NCI-H1105 (cell line): Measurements from ENCODE around the gene IFI30.
A peak's percentile ranks its signal among the peaks of the same experiment; 100 is the strongest.

Experiments
- DNase-seq: peaks from one replicate; lab custom pipeline; 2025; lab: John Stamatoyannopoulos, UW

IFI30 gene

DNA sequence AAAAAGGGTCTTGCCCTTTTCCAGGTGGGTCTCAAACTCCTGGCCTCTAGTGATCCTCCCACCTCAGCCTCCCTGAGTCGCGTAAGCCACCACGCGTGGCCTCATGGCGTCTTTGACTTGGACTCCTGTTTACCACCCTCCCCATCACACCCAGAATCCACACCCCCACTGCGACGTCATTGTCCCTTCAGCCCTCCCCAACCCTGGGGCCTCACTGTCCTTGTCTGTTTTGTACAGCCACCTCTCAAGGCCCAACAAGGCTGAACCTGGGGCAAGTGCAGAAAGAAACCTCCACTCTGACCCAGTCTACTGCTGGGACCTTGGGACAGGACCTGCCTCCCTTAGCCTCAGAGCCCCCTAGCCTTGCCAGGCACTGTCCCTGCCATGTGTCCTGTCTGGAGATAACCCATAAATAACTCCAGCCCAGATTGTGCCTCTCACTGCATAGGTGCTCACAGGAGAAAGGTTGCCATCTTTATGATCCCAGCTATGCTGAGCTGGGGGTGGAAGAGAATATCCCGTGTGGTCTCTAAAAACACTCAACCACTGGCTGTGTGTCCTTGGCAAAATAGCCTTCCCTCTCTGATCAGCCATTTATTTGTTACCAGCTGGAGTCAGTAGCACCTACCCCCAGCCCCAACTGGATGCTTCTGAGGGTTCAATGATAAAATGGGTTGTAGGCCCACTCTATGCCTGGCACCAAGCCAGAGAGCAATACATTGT, 1.8 kb upstream of the IFI30 start:
- DNase-seq, result no peak

DNA sequence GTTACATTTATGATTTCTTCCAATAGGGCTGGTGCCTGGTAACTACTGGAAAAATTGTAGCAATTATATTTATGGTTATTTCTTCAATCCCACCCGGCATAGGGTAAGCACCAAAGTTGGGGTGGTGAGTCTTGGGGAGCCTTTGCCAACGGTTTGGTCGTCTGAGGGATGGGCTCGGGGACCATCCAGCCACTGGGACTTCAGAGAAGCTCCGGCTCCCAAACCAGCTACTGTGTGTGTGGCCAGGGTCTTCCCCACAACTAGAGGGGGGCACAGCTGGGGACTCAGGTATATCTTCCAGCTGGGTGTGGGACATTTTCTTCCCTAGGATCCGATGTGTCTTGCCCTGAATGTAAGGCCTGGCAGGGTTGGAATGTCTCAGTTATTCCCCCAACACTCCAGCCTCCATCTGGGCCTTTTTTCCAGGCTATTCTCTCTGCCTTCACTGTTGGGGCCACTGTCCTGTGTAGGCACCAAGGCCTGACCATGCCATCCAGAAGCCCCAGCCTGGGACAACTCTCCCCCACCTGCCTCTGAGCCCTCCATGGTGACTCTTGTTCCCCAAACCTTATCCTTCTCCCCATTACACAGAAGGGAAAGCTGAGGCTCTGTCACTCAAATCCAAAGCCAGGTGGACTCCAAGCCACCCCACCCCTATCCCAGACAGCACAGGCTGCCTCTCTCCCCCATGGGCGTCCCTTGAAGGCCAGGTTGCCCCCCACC, 1.1 kb upstream of the IFI30 start:
- no peak for DNase-seq

DNA sequence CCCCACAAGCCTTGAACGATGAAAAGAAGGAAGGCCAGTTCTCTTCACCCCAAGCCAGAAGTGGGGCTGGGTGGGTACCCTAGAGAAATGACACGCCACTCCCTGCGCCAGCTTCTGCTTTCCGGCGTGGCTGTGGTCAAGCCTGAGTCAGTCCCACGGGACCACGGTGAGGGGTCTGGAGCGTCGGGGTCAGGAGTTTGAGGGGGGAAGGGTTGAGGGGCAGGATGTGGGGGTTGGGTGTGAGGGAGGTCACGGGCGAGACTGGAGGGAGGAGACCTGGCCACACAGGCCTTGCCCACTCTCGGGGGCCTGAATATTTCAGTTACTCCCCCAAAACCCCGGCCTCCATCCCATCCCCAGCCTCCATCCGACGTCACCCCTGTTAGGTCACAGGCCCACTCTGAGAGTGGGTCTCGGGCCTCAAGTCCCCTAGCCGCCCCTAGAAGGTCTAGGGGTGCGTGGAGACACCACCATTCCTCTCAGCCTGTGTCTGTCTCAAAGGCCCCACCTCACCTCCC, 500 bp upstream of the IFI30 start:
- DNase-seq, result no peak

DNA sequence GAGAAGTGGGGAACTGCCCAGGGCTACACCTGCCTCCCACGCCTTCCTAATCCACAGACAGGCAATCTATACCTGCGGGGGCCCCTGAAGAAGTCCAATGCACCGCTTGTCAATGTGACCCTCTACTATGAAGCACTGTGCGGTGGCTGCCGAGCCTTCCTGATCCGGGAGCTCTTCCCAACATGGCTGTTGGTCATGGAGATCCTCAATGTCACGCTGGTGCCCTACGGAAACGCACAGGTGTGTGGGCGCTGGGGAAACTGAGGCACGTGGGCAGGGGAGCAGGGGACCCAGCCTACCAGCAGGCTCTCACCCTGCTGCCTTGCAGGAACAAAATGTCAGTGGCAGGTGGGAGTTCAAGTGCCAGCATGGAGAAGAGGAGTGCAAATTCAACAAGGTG, 1.4 kb downstream of the IFI30 start:
- no peak for DNase-seq

DNA sequence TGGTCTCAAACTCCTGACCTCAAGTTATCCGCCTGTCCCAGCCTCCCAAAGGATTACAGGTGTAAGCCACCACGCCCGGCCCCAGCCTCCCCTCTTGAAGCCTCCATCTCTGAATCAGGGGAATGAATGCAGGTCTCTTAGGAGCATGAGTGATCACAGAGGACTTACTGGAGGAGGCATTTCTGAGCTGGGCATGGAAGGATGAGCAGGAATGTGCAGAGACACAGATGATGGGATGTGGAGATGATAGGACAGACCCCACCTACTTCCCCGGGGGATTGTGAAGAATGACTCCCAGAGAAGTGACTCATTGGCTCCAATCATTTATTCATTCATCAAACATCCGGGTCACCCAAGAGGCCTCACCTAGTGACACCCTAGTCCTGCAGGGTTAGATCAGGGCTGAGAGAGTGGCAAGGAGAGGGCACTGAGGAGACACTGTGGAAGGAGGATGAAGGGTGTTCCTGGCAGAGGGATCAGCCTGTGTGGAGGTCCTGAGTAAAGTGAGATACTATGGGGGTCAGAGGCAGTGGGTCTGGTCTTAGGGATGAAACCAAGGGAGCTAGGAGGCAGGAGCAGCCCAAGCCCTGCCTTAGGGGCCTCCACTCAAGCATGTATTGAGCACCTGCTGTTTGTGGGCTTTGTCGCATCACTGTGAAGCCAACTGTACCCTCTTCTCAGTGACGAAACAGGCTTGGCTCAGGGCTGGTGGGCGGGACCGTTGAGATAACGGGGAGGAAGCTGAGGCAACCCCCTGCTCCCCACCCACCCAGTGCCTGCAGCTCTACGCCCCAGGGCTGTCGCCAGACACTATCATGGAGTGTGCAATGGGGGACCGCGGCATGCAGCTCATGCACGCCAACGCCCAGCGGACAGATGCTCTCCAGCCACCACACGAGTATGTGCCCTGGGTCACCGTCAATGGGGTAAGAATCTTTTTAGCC, 3.0 kb downstream of the IFI30 start:
- DNase-seq, result no peak

DNA sequence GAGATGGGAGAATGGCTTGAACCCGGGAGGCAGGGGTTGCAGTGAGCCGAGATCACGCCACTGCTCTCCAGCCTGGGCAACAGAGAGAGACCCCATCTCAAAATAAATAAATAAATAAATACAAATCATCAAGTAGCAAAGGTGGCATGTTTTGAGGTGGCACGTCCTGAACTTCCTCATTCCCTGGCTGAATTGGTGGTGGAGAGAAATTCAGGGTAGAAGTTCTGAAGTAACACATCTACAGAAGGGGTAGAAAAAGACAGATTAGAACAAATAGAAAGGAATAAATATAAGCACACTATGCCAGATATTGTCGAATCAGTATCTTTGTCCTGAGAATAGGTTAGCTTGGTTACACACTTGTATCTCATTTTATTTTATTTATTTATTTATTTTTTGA, 6.3 kb downstream of the IFI30 start:
- DNase-seq, result no peak

DNA sequence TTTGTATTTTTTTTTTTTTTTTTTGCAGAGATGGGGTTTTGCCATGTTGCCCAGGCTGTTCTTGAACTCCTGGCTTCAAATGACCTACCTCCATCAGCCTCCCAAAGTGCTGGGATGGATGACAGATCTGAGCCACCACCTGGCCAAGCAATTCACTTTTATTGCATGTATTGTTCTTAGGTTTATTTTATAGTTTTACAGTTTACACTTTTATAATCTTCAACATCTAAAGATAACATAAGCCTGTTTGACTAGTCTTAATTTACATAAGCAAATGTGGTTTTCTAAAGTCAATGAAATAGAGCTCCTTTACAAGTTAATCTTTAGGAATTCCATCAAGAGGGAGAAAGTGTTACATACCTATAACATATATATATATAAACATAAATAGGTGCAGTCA, 9.9 kb downstream of the IFI30 start:
- DNase-seq, result no peak

DNA sequence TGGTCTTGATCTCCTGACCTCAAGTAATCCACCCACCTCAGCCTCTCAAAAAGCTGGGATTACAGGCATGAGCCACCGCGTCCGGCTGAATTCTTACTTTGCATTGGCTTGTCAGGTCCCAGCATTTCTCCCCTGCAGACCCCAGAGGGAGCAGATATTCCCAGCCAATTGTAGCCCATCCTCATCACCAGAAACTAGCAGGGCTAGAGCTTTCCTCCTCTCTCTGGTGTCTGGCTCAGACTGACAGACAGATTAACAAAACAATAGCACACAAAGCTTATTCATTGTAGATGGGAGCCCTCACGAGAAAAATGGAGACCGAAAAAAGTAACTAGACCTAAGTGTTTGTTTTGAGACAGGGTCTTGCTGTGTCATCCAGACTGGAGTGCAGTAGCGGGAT, 11.9 kb downstream of the IFI30 start:
- no peak for DNase-seq

DNA sequence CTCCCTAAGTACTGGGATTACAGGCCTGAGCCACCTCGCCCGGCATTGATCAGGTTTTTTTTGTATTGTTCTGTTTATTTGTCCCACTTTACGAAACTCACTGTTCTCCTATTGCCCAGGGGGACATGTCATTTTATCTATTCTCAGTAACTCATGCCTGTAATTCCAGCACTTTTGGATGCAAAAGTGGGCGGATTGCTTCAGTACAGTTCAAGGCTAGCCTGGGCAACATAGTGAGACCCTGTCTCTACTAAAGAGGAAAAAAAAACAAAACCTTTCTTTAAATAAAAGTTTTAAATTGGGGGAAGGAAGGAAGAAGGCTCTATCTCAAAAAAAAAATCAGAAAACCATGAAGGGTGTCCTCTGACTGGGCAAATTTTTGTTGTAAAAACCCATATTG, 16.7 kb downstream of the IFI30 start:
- DNase-seq, result no peak

DNA sequence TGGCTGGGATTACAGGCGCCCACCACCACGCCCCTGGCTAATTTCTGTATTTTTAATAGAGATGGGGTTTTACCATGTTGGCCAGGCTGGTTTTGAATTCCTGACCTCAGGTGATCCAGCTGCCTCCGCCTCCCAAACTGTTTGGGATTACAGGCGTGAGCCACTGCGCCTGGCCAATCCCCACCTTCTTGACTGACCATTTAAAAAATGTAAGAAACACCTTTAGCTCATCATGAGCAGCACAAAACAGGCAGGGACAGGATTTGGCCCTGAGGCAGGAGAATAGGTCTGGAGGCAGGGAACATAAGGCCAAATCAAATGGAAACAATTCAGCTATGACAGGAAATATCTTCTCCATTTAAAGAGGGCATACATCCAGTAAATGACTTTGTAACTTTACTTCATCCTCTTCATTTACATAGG, 18.0 kb downstream of the IFI30 start:
- DNase-seq, result no peak

DNA sequence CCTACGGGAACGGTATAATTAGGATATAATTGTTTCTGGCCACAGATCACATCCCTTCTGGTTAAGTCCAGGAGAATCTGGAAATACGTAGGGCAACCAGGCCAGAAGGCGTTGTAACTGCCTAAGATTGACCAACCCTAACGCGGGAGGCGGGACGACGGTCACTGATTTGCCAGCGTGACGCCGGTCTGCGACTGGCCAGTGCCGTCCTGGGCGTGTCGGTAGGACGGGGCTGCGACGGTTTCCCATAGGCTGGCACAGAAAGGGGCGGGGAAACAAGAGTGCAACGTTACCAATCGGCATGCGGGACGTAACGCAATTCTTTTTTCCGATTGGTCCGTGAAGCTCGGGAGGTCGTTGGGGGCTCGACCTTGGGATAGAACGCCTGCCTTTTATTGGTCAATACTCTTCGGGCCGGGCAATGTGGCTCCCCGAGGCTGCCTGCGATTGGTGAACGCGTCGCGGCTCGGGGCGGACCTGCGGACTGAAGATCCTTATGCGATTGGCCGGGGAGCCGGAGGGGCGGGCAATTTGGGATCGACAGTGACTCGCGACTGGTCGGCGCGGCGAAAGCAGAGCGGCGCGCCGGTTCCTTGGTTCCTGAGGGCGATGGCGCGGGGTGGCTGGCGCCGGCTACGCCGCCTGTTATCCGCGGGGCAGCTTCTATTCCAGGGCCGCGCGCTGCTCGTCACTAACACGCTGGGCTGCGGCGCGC, 19.2 kb downstream of the IFI30 start, which contains the start of gene MPV17L2:
TSS of gene MPV17L2 (plus strand) at position 546 of the 715 bp plus-strand sequence. CDS start at position 610, 64 bp downstream.
- DNase-seq, result peak; percentile 100

DNA sequence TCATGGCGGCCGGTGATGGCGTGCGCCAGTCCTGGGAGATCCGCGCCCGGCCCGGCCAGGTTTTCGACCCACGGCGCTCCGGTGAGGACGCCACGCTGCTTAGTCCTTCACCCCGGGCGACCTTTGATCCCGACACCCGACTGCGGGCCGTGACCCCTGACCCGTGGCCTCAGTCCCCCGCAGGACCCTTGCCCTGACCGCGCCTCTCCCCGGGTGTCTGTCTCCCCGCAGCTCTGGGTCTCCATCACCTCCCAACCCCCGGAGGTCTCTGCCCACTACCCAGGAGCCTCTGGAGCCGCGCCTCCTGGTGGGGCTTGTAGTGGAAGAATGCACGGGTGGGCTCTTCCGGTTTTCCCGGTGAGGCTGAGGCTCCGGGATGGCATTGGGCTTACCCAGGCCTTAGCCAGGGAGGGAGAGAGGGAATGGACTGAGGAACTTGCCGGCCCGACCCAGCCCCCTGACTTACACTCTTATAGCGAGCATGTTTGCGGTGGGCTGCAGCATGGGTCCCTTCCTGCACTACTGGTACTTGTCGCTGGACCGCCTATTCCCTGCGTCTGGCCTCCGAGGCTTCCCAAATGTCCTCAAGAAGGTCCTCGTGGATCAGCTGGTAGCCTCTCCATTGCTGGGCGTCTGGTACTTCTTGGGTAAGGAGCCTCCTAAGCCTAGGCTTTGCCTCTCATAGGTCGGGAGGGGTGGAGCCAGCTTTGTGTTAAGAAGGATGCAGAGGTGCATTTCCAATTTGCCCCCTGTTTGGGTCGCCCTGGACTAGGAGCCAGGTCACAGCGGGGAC, 20.0 kb downstream of the IFI30 start:
- DNase-seq, result no peak

DNA sequence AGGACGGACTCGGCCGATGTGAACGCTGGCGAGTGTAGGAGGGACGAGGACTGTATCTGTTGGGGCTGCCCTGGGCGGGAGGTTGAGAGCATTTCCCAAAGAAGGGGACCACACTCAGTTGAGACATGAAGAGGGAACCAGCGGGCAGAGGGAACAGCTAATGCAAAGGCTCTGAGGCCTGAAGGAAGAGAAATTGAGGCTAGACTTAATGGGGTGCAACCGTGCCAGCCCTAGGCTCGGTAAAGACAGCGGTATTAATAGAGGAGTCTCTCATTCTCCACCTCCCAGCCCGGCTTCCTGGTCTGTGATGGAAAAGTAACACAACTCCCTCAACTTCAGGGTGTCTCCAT, 20.5 kb downstream of the IFI30 start:
- no peak for DNase-seq

DNA sequence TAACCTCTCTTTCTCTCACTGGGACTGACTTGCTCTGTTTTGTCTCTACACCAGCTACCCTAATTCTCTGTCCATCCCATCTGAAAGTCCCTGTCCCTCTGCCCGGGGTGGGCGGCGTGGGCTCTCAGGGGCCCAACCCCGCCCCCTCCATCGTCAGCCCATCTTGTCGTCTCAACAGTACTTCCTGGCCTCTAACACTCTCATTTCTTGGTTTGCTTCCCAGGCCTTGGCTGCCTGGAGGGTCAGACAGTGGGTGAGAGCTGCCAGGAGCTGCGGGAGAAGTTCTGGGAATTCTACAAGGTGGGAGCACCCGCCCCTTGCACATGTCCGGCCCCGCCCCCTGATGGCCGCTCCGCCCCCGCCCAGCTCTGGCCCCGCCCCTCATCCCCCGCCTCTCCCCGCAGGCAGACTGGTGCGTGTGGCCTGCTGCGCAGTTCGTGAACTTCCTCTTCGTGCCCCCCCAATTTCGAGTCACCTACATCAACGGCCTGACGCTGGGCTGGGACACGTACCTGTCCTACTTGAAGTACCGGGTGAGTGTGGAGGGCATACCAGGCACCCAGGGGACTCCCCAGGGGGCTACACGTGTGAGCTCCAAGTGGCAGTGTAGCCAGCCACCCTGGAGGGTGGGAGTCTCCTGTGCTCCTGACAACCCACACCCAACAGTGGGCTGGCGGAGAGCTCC, 21.1 kb downstream of the IFI30 start:
- DNase-seq, result no peak

DNA sequence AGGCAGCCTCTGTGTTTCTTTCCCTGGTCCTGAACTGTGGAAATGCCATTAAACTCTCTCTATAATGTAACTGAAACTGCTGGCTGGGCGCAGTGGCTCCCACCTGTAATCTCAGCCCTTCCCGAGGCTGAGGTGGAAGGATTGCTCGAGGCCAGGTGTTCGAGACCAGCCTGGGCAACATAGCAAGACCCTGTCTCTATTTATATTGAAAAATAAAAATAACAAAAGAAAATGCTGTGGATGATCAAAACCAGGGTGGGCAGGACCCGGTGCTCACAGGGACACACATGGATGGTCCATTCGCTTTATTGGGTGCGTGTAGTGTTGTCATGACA, 22.9 kb downstream of the IFI30 start:
- no peak for DNase-seq

DNA sequence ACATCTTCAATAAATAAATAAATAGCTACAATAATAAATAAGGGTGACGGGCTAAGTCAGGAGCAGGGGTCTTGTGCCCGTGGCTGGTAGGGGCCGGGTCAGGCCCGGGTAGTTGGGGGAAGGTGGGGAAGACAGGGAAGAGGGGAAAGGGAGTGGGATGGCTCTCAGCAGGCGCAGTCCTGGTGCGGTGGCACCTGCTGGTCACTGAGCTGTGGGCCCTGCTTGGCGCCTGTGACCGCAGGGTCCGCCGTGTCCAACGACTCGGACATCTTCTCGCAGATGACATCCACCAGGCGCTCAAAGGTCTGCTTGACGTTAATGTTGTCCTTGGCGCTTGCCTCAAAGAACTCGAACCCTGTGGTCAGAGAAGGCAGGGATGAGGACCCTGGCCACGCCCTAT, 23.7 kb downstream of the IFI30 start:
- DNase-seq, result no peak

DNA sequence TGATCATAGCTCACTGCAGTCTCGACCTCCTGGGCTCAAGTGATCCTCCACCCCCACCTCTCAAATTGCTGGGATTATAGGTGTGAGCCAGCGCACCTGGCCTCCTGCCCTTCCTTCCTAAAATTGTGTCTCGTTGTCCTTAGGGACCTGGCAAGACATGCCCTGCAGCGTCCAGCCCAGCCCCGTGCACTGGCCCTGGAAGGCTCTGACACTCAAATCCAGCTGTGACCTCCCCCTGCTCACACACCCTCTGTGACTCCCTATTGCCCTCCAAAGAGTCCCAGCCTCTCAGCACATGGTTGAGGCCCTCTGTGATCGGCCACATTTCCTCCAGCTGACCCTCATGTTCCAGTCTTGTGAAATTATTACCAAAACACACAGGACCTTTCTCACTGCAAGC, 24.3 kb downstream of the IFI30 start:
- no peak for DNase-seq

DNA sequence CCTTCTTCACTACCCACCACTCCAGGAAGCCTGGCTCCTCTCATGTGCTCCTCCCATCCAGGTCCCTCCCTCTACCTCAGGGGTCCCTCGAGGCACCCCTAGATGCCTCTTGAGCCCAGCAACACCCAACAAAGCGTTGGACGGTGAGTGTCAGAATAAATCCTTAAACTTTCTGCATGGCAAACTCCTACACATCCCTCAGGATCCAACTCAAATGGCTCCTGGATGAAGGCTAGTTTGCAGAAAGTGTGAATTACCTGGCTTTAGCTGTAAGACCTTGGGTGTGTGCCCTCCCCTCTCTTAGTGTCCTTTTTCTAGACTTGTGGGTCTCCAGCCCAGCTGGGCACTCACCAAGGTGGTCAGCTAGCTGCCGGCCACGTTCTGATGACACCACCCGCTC, 24.8 kb downstream of the IFI30 start:
- DNase-seq, result no peak

DNA sequence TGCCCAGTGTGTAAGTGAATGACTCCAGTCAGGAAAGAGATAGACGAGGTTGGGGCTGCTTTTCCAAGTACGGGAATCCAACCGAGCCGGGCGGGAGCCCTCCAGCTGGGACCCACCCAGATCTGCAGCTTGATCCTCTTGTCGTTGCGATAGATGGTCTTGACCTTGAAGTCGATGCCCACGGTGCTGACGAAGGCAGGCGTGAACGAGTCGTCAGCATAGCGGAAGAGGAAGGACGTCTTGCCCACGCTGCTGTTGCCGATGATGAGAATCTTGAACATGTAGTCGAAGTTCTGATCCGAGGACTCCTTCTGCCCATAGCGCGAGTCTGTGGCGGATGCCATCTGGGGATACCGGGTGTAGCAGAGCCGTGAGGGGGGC, 28.8 kb downstream of the IFI30 start:
- DNase-seq, result no peak

DNA sequence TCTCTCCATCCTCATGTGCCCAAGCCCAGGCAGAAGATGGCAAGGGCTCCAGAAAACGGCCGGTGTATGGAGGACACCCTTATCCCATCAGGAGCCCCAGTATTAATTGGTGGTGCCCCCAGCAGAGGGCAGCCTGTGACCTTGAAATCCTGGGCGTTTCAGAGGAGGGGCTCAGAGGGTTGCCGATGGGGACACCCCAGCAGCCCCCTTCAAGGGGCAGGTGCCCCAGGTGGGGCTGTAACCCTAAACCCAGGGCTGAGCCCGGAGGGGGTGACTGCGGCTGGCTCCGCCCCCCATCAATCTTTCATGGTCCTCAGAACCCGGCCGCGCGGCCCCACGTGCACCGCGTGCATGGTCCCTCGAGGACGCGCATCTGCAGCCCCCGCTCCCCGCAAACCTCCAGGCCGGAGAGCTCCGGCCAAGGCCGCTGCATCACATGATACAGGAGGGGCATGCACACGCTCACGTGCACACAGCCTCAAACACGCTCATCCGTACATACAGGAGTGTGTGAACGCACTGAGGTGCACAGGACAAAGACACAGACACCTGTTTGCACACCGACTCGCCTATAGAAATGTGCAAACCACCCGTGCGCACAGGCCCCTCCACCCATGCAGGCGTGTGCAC, 29.3 kb downstream of the IFI30 start:
- no peak for DNase-seq
